ENCODE data around the gene SBNO2. TPM values are rescaled to one million over a fixed set of nuclear protein-coding genes. Genes with fewer than 3 reads are reported as not detected.

The SBNO2 gene
- total and polyA plus RNA-seq, 2 donors (not counting 3 experiments of a cell fraction or from before 2014, with no cell fraction given), result 31.4 to 65.7 TPM

DNA sequence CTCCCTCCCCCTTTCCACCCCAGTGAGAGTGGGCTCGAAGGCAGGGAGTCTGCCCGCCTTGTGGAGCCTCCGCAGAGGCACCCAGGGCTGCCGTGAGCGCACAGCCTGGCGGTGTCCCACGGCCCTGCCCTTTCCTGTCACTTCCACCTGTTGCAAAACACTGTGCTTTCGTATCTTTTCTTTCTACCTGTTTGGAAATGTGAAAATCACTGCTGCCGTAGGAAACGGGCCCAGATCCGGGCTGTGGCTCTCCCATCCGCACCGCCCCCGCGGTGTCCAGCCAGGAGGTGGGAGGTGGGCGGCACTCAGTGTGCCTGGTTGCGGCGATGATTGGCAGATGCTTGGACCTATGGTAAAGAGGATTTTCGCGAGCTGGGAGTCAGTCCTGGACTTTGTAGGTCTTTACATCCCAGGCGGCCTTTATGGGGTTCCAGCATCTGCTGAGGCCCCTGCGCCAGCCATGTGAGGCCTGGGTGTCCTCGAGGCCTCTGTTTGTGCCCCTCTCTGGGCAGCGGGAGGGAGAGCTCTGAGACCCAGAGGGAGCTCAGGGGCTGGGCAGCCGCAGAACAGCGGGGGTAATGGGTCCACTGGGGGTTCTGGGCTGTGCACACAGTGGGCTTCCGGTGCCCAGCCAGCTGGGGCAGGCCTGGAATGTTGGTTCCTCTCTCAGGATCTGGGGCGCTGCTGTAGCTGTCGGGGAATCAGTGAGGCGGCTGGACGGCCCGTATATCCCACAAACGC, 37.6 kb upstream of the SBNO2 start:
- no peak for TF ChIP-seq POLR2AphosphoS5 (IDR thresholded peaks at IDR 0.05; ENCODE audit: insufficient read depth, low read depth, low read length)
- no peak for TF ChIP-seq GATA2 (IDR thresholded peaks at IDR 0.05; ENCODE audit: insufficient read depth, insufficient read length, low read depth, low read length)
- no peak for TF ChIP-seq MAX (IDR thresholded peaks at IDR 0.05; ENCODE audit: insufficient read depth, insufficient read length)
- TF ChIP-seq, protein P1, sequence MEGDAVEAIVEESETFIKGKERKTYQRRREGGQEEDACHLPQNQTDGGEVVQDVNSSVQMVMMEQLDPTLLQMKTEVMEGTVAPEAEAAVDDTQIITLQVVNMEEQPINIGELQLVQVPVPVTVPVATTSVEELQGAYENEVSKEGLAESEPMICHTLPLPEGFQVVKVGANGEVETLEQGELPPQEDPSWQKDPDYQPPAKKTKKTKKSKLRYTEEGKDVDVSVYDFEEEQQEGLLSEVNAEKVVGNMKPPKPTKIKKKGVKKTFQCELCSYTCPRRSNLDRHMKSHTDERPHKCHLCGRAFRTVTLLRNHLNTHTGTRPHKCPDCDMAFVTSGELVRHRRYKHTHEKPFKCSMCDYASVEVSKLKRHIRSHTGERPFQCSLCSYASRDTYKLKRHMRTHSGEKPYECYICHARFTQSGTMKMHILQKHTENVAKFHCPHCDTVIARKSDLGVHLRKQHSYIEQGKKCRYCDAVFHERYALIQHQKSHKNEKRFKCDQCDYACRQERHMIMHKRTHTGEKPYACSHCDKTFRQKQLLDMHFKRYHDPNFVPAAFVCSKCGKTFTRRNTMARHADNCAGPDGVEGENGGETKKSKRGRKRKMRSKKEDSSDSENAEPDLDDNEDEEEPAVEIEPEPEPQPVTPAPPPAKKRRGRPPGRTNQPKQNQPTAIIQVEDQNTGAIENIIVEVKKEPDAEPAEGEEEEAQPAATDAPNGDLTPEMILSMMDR (IDR thresholded peaks at IDR 0.05; ENCODE audit: extremely low read depth in 1 of 2, insufficient read depth in 1 of 2, low read depth in 1 of 2, low read length in 2 of 2), result no peak
- TF ChIP-seq MYC (IDR thresholded peaks at IDR 0.05; ENCODE audit: low read depth, low read length), result no peak
- TF ChIP-seq FOS (IDR thresholded peaks at IDR 0.05; ENCODE audit: borderline replicate concordance, insufficient read depth, low read length), result no peak
- TF ChIP-seq EZH2 (IDR thresholded peaks at IDR 0.05; ENCODE audit: borderline replicate concordance, low read depth, low read length, severe bottlenecking), result no peak
- Histone ChIP-seq H3K9me1 (replicated peaks; ENCODE audit: control insufficient read depth, extremely low read depth, insufficient read depth, low read length) (no peaks in the 10 kb centered on the region), H2AFZ (ENCODE audit: low read depth, low read length) (no peak overlapping the region), H3K79me2 (ENCODE audit: control insufficient read depth, insufficient read depth, low read length) (peaks cover 84% of the 10 kb centered on the region), H3K4me3 (replicated peaks in 1 of 3; ENCODE audit: insufficient read depth in 1 of 3, low read depth in 1 of 3, low read length in 3 of 3) (no peak overlapping the region), H3K9ac (replicated peaks; ENCODE audit: extremely low read depth, insufficient read depth, low read length) (no peak overlapping the region), H3K9me3 (replicated peaks; ENCODE audit: control insufficient read depth, insufficient read depth, low read length) (no peaks in the 10 kb centered on the region), H3K4me1 (ENCODE audit: control insufficient read depth, extremely low read depth, insufficient read depth, low read length) (peaks cover 39% of the 10 kb centered on the region), H3K36me3 (ENCODE audit: control insufficient read depth in 2 of 2, extremely low read depth in 1 of 2, insufficient read depth in 2 of 2, low read length in 2 of 2) (peaks cover 0 to 4% of the 10 kb centered on the region in 2 experiments), H3K27ac (ENCODE audit: insufficient read depth, low read depth, low read length) (no peak overlapping the region), H4K20me1 (replicated peaks; ENCODE audit: control insufficient read depth, extremely low read depth, insufficient read depth, low read length) (no peaks in the 10 kb centered on the region), H3K4me2 (ENCODE audit: insufficient read depth, low read length) (no peak overlapping the region), H3K27me3 (ENCODE audit: control insufficient read depth in 2 of 2, insufficient read depth in 2 of 2, low read length in 2 of 2) (no peaks in the 10 kb centered on the region)
- CTCF ChIA-PET, result interaction anchor here (1.2 to 2.6 kb wide), 2 partner anchors 11 to 32 kb away, joined by 5 to 14 read pairs; no protein-coding TSS in a partner anchor
- no peak for DNase-seq (ENCODE audit: low read depth, low spot score)
- intact Hi-C loops (cut with micrococcal nuclease) (no loop called here), dilution Hi-C loops (cut with MboI; ENCODE audit: extremely low pct_ligation_motif_present, low sequenced_read_pairs) (no loop called here)
- POLR2A ChIA-PET, result no interaction called here
- no TSS peak for BruUV-seq (replicated peaks)
- no peak for FAIRE-seq

All from endothelial cell of umbilical vein (primary cell).